ENCODE measurements around the gene IL17C.

DNA sequence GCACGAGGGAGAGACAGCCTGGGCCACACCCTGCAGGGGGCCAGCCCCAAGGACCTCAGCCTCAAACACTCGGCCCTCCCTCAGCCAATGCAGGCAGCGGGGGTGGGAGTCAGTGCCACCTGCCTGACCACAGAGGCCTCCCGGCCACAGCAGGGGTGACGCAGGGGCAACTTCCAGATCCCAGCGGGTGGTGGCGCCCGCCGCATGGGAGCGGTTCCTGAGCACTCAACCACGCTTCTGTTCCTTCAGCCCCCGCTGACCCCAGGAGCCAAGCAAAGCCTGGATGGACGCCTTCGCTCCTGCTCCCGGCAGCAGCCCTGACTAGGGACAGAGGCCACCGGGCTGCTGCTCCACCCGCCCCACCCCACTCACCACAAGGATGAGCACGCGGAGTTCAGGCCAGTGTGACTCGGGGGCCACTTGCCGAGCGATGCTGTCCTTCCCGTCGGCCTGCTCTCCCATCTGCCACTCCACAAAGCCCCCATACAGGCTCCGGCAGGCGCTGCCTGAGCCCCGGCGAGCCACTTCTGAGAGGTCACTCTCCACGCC, 17.4 kb downstream of the IL17C start:
- TF ChIP-seq, protein P1, sequence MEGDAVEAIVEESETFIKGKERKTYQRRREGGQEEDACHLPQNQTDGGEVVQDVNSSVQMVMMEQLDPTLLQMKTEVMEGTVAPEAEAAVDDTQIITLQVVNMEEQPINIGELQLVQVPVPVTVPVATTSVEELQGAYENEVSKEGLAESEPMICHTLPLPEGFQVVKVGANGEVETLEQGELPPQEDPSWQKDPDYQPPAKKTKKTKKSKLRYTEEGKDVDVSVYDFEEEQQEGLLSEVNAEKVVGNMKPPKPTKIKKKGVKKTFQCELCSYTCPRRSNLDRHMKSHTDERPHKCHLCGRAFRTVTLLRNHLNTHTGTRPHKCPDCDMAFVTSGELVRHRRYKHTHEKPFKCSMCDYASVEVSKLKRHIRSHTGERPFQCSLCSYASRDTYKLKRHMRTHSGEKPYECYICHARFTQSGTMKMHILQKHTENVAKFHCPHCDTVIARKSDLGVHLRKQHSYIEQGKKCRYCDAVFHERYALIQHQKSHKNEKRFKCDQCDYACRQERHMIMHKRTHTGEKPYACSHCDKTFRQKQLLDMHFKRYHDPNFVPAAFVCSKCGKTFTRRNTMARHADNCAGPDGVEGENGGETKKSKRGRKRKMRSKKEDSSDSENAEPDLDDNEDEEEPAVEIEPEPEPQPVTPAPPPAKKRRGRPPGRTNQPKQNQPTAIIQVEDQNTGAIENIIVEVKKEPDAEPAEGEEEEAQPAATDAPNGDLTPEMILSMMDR (IDR thresholded peaks at IDR 0.05 in 2 of 3, conservative IDR thresholded peaks at IDR 0.05 in 1 of 3; ENCODE audit: insufficient read depth in 2 of 3, low read depth in 1 of 3, low read length in 3 of 3), result no peak
- TF ChIP-seq SRF (CRISPR knock-in tag; IDR thresholded peaks at IDR 0.05) (no peak), PHF20 (IDR thresholded peaks at IDR 0.05; ENCODE audit: partially characterized antibody) (no peak), MXI1 (IDR thresholded peaks at IDR 0.05; ENCODE audit: low read depth, low read length) (no peak), HMG20B (CRISPR knock-in tag; IDR thresholded peaks at IDR 0.05) (no peak), CREB1 (IDR thresholded peaks at IDR 0.05) (no peak), CREB1 (CRISPR knock-in tag; IDR thresholded peaks at IDR 0.05) (no peak), STAG1 (CRISPR knock-in tag; IDR thresholded peaks at IDR 0.05; ENCODE audit: borderline replicate concordance) (no peak), MYNN (IDR thresholded peaks at IDR 0.05) (no peak), MYNN (CRISPR knock-in tag; IDR thresholded peaks at IDR 0.05) (no peak), FOXA1 (IDR thresholded peaks at IDR 0.05; ENCODE audit: borderline replicate concordance) (no peak), HDAC2 (IDR thresholded peaks at IDR 0.05) (no peak), NFIC (IDR thresholded peaks at IDR 0.05) (no peak), MEF2A (IDR thresholded peaks at IDR 0.05; ENCODE audit: control insufficient read depth, low read depth, low read length) (no peak)
- TF ChIP-seq, protein P2, sequence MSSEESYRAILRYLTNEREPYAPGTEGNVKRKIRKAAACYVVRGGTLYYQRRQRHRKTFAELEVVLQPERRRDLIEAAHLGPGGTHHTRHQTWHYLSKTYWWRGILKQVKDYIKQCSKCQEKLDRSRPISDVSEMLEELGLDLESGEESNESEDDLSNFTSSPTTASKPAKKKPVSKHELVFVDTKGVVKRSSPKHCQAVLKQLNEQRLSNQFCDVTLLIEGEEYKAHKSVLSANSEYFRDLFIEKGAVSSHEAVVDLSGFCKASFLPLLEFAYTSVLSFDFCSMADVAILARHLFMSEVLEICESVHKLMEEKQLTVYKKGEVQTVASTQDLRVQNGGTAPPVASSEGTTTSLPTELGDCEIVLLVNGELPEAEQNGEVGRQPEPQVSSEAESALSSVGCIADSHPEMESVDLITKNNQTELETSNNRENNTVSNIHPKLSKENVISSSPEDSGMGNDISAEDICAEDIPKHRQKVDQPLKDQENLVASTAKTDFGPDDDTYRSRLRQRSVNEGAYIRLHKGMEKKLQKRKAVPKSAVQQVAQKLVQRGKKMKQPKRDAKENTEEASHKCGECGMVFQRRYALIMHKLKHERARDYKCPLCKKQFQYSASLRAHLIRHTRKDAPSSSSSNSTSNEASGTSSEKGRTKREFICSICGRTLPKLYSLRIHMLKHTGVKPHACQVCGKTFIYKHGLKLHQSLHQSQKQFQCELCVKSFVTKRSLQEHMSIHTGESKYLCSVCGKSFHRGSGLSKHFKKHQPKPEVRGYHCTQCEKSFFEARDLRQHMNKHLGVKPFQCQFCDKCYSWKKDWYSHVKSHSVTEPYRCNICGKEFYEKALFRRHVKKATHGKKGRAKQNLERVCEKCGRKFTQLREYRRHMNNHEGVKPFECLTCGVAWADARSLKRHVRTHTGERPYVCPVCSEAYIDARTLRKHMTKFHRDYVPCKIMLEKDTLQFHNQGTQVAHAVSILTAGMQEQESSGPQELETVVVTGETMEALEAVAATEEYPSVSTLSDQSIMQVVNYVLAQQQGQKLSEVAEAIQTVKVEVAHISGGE (CRISPR knock-in tag; IDR thresholded peaks at IDR 0.05), result no peak
- TF ChIP-seq, protein P3, sequence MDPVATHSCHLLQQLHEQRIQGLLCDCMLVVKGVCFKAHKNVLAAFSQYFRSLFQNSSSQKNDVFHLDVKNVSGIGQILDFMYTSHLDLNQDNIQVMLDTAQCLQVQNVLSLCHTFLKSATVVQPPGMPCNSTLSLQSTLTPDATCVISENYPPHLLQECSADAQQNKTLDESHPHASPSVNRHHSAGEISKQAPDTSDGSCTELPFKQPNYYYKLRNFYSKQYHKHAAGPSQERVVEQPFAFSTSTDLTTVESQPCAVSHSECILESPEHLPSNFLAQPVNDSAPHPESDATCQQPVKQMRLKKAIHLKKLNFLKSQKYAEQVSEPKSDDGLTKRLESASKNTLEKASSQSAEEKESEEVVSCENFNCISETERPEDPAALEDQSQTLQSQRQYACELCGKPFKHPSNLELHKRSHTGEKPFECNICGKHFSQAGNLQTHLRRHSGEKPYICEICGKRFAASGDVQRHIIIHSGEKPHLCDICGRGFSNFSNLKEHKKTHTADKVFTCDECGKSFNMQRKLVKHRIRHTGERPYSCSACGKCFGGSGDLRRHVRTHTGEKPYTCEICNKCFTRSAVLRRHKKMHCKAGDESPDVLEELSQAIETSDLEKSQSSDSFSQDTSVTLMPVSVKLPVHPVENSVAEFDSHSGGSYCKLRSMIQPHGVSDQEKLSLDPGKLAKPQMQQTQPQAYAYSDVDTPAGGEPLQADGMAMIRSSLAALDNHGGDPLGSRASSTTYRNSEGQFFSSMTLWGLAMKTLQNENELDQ (CRISPR knock-in tag; IDR thresholded peaks at IDR 0.05; ENCODE audit: borderline replicate concordance), result no peak

Data from K562 (cell line).